DND-41 (cell line): ENCODE data around the gene PCNT.

ENCODE experiments used
- ATAC-seq: fragments of 200-7000 bp; cut with Tn5 transposase; 3 replicates; pipeline ENCODE4 v1.9.1; 2021; ENCODE audit warnings: low read depth; ENCODE audit not compliant: insufficient read depth
- DNase-seq: peaks from one replicate; pipeline ENCODE4 v3.0.0-alpha.2; 2020
- H2AFZ ChIP-seq: 2 replicates; pipeline ENCODE4 v1.6.0; 2012; ENCODE audit warnings: low read depth, low read length
- H3K27ac ChIP-seq: 2 replicates; pipeline ENCODE4 v1.5.1; 2012; ENCODE audit warnings: low read length, inconsistent platforms
- H3K27me3 ChIP-seq: fragments of 200-600 bp; sonication (generic); 2 replicates; pipeline ENCODE4 v1.6.0; 2012; ENCODE audit warnings: low read length, mild to moderate bottlenecking, inconsistent platforms; ENCODE audit not compliant: insufficient read depth, poor library complexity
- H3K36me3 ChIP-seq: 2 replicates; pipeline ENCODE4 v1.5.1; 2012; ENCODE audit warnings: low read length, inconsistent platforms; ENCODE audit not compliant: insufficient read depth
- H3K4me1 ChIP-seq: 2 replicates; pipeline ENCODE4 v1.5.1; 2012; ENCODE audit warnings: mild to moderate bottlenecking, low read length; ENCODE audit not compliant: insufficient read depth
- H3K4me2 ChIP-seq: 2 replicates; pipeline ENCODE4 v1.6.0; 2012; ENCODE audit warnings: mild to moderate bottlenecking, moderate library complexity, low read length, inconsistent platforms; ENCODE audit not compliant: insufficient read depth
- H3K4me3 ChIP-seq, 2 experiments: fragments of 200-600 bp in 1 of 2; shearing (Covaris generic) in 1 of 2; 2 replicates each; pipeline ENCODE4 v1.5.1; 2012 to 2016; ENCODE audit warnings: inconsistent platforms in 2 of 2, low read length in 2 of 2, mild to moderate bottlenecking in 2 of 2, low read depth in 1 of 2, moderate library complexity in 1 of 2
- H3K79me2 ChIP-seq: 2 replicates; pipeline ENCODE4 v1.6.0; 2012; ENCODE audit warnings: low read length, inconsistent platforms; ENCODE audit not compliant: insufficient read depth
- H3K9ac ChIP-seq: 2 replicates; pipeline ENCODE4 v1.6.0; 2012; ENCODE audit warnings: low read depth, mild to moderate bottlenecking, inconsistent platforms, low read length, moderate library complexity
- H3K9me3 ChIP-seq: 2 replicates; pipeline ENCODE4 v1.5.1; 2012; ENCODE audit warnings: low read length, moderate library complexity, mild to moderate bottlenecking, inconsistent platforms; ENCODE audit not compliant: insufficient read depth, severe bottlenecking
- H4K20me1 ChIP-seq: 2 replicates; pipeline ENCODE4 v1.6.0; 2012; ENCODE audit warnings: low read length; ENCODE audit not compliant: insufficient read depth
- EZH2 ChIP-seq: IDR thresholded peaks from 3 replicates; pipeline ENCODE4 v1.6.1; 2012; ENCODE audit warnings: borderline replicate concordance, low read depth, mild to moderate bottlenecking, moderate library complexity, low read length, inconsistent platforms; ENCODE audit not compliant: severe bottlenecking
- TF ChIP-seq, protein P1 (sequence below): IDR thresholded peaks from 2 replicates; pipeline ENCODE4 v1.5.1; 2012; ENCODE audit warnings: borderline replicate concordance, low read length, moderate library complexity, mild to moderate bottlenecking; ENCODE audit not compliant: poor library complexity, severe bottlenecking; ENCODE audit errors: extremely low read depth

PCNT gene

DNA sequence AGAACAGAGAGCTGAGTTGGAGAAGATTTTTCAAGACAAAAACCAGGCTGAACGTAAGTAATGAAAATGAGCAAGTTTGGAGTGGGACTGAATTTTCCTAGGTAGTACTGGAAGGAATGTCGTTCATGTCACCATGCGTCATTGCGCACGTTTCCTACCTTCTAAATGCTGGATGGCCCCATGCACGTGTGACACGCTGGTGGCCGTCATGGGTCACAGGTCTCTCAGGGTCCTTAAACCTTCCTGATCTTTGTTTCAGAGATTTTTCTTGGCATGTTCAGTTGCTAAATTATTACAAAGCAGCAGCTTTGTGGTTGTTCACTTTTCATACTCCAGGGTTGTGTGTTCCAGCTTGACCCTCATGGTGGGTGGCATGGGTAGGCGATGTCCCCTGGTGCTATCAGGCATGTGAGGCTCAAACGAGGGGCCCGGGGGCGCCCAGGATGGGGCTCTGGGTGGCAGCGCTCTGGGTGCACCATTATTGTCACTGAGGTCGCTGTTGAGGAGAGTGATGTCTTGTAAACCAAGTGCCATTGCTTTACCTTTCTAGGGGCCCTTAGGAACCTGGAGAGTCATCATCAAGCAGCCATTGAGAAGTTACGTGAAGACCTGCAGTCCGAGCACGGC is 25.3 kb downstream of the PCNT start:
- H2AFZ ChIP-seq = no peak overlapping the region
- TF ChIP-seq, protein P1, sequence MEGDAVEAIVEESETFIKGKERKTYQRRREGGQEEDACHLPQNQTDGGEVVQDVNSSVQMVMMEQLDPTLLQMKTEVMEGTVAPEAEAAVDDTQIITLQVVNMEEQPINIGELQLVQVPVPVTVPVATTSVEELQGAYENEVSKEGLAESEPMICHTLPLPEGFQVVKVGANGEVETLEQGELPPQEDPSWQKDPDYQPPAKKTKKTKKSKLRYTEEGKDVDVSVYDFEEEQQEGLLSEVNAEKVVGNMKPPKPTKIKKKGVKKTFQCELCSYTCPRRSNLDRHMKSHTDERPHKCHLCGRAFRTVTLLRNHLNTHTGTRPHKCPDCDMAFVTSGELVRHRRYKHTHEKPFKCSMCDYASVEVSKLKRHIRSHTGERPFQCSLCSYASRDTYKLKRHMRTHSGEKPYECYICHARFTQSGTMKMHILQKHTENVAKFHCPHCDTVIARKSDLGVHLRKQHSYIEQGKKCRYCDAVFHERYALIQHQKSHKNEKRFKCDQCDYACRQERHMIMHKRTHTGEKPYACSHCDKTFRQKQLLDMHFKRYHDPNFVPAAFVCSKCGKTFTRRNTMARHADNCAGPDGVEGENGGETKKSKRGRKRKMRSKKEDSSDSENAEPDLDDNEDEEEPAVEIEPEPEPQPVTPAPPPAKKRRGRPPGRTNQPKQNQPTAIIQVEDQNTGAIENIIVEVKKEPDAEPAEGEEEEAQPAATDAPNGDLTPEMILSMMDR = no peak
- no peaks in the 10 kb centered on the region for H3K4me1 ChIP-seq
- H3K4me3 ChIP-seq = no peak overlapping the region
- no peak for DNase-seq
- no peak overlapping the region for H3K9ac ChIP-seq
- no peaks in the 10 kb centered on the region for H3K9me3 ChIP-seq
- H4K20me1 ChIP-seq = peaks cover 54% of the 10 kb centered on the region
- H3K36me3 ChIP-seq = peaks cover 99% of the 10 kb centered on the region
- no peak overlapping the region for H3K4me2 ChIP-seq
- H3K79me2 ChIP-seq = peaks cover 28% of the 10 kb centered on the region
- no peaks in the 10 kb centered on the region for H3K27me3 ChIP-seq
- H3K27ac ChIP-seq = no peak overlapping the region
- no peak for ATAC-seq

DNA sequence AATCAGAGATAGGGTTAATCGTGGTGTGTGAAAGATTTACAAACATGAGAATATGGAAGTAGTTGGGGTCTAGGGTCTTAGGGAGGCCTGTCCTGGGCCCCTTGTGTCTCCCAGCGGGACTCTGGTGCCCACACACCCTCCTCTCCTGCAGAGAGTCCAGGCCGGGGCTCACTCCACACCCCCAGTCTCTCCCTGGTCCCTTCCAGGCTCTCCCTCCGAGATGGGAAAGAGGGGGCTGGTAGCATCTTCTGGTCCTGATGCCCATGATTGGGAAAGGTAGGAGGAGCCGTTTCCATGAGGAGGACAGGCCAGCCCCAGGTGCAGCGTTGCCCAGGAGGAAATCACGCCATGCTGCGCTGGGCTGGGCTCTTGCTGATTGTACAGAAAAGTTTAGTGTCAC is 26.6 kb downstream of the PCNT start:
- Histone ChIP-seq H3K27me3 (no peaks in the 10 kb centered on the region), H3K79me2 (peaks cover 16% of the 10 kb centered on the region), H3K9ac (no peak overlapping the region), H3K4me3 (no peak overlapping the region), H4K20me1 (peaks cover 47% of the 10 kb centered on the region), H3K27ac (no peak overlapping the region), H3K9me3 (no peaks in the 10 kb centered on the region), H2AFZ (no peak overlapping the region), H3K4me1 (no peaks in the 10 kb centered on the region), H3K36me3 (peaks cover 100% of the 10 kb centered on the region), H3K4me2 (no peak overlapping the region)
- no peak for TF ChIP-seq EZH2
- TF ChIP-seq, protein P1 = no peak
- no peak for ATAC-seq
- DNase-seq = no peak

DNA sequence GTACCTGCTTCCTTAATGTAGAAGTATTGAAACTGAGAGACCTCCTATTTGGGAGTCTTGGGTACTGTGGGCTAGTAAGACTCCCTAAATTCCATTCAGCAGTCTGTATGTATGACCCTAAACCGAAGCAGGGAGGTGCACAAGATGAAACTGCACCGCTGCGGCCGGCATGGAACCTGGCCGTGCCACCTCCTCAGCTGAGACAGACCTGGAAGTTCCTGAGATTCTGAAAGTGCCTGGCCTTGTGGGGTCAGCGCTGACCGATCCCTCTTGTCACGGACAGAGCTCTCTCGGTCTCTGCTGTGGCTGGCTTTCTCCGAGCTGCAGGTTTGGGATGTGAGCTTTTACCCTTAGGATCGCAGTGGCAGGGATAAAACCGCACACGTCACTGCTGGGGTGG is 27.0 kb downstream of the PCNT start:
- no peaks in the 10 kb centered on the region for H3K27me3 ChIP-seq
- DNase-seq (no peak), ATAC-seq (no peak)
- H3K27ac ChIP-seq = no peak overlapping the region
- no peak overlapping the region for H3K9ac ChIP-seq
- no peaks in the 10 kb centered on the region for H3K9me3 ChIP-seq
- H3K79me2 ChIP-seq = peaks cover 12% of the 10 kb centered on the region
- H4K20me1 ChIP-seq = peaks cover 45% of the 10 kb centered on the region
- TF ChIP-seq, protein P1 = no peak
- TF ChIP-seq EZH2 = no peak
- no peak overlapping the region for H3K4me3 ChIP-seq
- no peaks in the 10 kb centered on the region for H3K4me1 ChIP-seq
- H2AFZ ChIP-seq = no peak overlapping the region
- no peak overlapping the region for H3K4me2 ChIP-seq
- peaks cover 100% of the 10 kb centered on the region for H3K36me3 ChIP-seq
